ENCODE results near the gene AP1G2.

- TF ChIP-seq FOXP4 (CRISPR knock-in tag; IDR thresholded peaks at IDR 0.05) (no peak), RARA (CRISPR knock-in tag; IDR thresholded peaks at IDR 0.05) (no peak), CTCF (CRISPR knock-in tag; IDR thresholded peaks at IDR 0.05) (no peak), EZH2 (conservative IDR thresholded peaks at IDR 0.05; ENCODE audit: low read depth, low read length) (no peak), PRDM4 (CRISPR knock-in tag; IDR thresholded peaks at IDR 0.05; ENCODE audit: borderline replicate concordance) (no peak), RNF2 (conservative IDR thresholded peaks at IDR 0.05; ENCODE audit: low read depth) (no peak), DDIT3 (CRISPR knock-in tag; IDR thresholded peaks at IDR 0.05) (no peak), YY1 (IDR thresholded peaks at IDR 0.05; ENCODE audit: insufficient read depth, insufficient replicate concordance, low read depth, low read length) (no peak), NCOA1 (CRISPR knock-in tag; IDR thresholded peaks at IDR 0.05) (no peak), AGO2 (optimal IDR thresholded peaks at IDR 0.05; ENCODE audit: low read depth, low read length) (no peak), MAX (IDR thresholded peaks at IDR 0.05) (no peak), ZNF383 (CRISPR knock-in tag; IDR thresholded peaks at IDR 0.05; ENCODE audit: borderline replicate concordance) (no peak), ZEB1 (IDR thresholded peaks at IDR 0.05; ENCODE audit: insufficient replicate concordance, low read depth) (no peak)
Measured at GRCh38 chr14:23512156-23512555, 55.4 kb downstream of the AP1G2 start.
